ENCODE measurements around the gene TH.
A peak's percentile ranks its signal among the peaks of the same experiment; 100 is the strongest.
"Not testable (repeated sequence)": the region's sequence is repeated elsewhere in the genome, so short reads cannot be mapped to it uniquely, and the experiment has no call there.

TH gene

DNA sequence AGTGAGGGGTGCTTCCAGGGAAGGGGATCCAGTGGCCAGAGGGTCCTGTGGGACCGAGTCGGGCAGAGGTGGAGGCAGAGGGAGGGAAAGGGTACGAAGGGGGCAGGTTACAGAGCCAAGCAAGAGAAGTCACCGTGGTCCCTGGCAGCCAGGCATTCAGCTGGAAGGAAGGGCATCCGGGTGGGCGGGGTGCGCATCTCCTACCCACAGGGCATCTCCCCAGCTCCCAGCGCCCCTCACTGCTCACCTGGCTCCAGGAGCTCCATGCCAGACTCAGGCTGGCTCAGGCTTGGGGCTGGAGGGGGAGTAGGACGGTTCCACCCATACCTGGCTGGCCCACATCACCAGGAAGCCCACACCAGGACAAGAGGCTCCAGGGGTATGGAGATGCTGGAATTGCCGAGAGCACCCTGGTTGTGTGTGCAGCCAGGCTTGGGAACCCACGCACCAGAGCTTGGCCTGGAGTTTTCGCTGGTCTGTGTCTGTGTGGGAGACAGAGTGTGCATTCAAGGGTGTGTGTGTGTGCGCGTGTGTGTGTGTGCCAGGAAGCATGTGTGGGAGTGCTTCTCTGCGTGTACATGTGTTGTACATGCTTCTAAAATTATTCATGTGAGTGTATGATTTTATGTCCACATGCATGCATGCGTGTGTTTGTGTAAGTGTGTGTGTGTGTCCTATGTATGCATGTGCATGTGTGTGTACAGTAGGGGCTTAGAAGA lies 6.6 kb upstream of the TH start:
- DNase-seq (ENCODE audit: low read depth), result not testable (repeated sequence)

- no peak for DNase-seq (ENCODE audit: low read depth)
Measured at GRCh38 chr11:2177076-2177475, 5.5 kb upstream of the TH start.

DNA sequence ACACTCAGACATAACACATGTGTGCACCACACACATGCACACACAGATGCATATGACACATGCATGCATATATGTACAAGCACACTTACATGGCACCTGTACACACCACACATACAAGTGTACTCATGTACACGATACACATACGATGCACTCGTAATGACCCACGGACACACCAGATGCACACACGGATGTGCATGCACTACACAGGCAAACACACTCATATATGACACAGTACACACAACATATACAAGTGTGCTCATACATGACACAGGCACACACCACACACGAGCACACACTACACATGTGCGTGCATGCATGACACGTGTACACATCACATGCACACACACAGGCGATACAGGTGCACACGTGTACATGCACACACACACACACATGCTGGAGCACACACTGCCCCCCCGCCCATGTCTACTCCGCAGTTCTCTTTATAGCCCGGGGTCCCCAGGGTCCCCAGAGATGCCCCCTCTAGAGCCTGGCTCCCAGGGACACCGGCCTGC lies 4.8 kb upstream of the TH start:
- DNase-seq (ENCODE audit: low read depth), result no peak

DNA sequence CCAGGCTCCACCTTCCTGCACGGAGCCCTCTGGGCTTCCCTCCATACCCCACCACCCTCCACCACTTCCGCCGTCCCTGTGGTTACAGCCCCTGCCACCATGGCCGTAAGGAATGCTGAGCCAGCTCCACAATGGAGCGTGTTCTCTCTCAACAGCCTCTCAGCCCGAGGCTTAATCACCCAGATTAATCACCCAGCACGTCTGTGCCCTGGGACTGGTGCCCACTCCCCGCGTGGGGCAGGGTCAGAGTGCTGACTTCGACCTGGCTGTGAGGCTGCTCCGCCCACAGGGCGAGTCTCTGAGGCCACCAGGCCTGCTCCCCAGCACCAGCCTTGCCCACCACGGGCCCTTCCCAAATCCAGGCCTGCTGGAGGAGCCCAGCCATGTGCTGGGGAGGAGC lies 4.0 kb upstream of the TH start:
- no peak for DNase-seq (ENCODE audit: low read depth)

DNA sequence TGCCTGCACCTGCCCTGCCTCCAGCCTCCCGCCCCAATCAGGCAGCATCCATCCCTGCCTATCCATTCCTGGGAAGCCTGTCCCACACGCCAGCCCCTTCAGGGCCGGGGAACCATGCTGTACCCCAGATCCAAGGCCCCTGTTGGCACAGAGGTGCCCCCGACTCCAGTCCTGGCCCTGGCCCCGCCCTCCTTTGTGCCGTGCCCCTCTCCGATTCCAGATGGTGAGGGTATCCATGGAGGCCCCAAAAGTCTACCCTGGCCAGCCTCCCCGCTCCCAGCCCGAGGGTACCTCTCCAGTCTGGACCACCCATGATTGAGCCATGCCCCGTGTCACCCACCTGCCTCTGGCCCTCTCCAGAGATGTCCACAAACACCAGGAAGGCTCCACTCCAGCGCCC lies 2.7 kb upstream of the TH start:
- DNase-seq (ENCODE audit: low read depth), result no peak

- DNase-seq (ENCODE audit: low read depth), result no peak
Measured at GRCh38 chr11:2173761-2174160, 2.1 kb upstream of the TH start.

DNA sequence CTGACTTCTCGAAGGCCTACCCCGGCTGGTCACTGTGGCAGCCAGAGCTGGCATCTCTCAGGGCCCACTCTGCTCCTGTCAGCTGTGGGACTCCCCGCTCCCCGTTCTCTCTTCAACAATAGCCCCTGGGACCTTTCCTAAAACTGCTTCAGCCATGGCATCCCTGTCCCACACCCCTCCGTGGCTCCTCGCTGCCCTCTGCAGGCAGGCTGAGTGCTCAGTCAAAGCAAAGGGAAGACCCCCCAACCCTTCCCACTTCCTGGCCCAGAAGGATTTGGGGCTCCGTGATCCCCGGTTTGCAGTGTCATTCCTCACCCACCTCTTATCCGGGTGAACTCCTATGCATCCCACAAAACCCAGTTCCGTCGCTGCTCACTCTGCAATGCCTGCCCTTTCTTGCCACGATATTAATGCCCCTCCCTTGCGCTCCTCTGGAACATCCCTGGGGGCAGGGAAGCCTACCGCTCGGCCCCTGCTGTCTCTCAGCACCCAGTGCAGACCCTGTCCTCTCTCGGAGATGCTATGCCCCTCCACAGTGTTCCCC lies 1.6 kb upstream of the TH start:
- DNase-seq (ENCODE audit: low read depth), result no peak

DNA sequence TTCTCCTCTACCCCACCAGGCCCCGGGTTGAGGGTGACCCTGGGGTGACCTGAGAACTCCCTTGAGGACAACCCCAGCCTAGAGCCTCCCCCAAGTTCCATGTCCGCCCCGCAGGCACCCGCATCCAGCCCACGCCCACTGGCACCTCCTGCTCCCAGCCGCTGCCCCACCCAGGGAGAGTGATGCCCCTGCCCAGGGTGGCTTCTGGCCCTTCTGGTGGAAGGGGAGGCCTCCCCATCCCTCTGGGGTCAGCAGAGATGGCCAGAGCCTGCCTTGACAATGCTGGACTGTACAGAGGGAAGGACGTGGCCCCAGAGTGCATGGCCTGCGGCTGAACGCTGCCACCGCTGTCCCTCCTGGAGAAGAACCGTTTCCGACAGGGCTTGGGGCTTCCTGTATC lies 1.1 kb upstream of the TH start:
- DNase-seq (ENCODE audit: low read depth), result no peak

GRCh38 chr11:2169626-2170570 lies 1.7 kb downstream of the TH start:
- no peak for DNase-seq (ENCODE audit: low read depth)

GRCh38 chr11:2169005-2169378 lies 2.6 kb downstream of the TH start:
- no peak for DNase-seq (ENCODE audit: low read depth)

DNA sequence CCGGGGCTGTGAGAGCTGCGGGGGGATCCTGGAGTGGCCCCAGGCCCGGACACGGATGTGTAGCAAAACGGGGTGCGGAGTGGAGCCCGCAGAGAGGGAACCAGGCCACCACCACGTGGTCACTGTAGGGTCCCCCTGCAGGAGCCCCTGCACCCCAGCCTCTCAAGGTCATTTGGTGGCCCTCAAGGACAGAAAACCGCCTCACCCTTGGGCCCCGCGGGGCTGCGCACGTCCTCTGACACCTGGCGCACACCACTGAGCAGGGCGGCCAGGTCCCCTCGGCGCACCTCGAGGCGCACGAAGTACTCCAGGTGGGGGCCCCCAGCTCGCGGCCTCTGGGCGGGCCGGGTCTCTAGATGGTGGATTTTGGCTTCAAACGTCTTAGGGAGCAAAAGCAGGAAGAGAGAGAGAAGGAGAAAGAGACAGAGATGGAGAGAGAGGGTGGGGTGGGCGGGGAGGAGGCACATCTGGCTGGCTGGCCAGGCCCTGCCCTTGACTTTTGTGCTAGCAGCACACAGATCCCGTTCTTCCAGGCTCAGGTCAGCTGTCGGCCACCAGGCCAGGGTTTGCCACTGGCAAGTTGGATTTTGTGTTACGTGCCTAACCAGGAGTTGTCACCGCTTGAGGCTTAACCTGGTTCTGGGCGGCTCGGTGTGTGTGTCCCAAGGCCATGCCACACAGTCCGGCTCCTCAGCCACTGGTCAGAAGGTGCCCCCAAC lies 3.2 kb downstream of the TH start:
- DNase-seq (ENCODE audit: low read depth), result no peak

DNA sequence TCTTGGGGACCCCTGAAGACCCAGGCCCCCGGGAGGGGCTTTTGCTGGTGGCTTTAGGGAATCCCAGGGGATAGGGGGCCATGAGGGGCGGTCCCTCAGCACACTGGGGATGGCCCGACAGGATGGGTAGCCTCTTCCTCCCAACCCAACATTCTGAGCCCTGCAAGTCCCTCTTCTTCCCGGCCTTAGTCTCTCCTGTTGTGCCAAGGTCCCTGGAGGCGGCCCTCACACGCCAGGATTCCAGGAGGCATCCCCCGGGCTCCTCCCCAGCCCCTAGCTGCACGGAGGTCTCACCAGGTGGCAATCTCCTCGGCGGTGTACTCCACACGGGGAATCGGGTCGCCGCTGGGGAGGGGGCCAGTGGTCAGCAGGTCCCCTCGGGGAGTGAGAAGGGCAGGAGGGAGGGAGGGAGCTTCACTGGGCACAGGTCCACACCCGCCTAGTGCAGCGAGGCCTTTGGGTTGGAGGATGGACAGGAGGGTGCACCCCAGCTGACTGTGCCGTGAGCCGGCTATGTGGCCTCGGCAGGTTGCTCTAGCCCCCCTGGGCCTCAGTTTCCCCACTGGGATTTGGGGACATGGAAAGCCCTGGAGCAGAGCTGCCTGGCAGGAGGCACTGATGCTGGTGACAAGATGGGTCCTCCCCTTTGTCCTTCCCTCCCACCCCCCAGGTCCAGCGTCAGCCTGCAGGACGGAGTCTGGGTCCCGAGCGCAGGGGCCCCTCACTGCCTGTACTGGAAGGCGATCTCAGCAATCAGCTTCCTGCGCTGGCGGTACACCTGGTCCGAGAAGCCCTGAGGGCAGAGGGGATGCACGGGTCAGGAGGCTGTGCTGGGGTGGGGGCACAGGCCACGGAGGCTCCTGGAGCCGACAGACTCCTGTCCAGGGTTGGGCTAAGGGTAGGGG lies 4.2 kb downstream of the TH start:
- no peak for DNase-seq (ENCODE audit: low read depth)

DNA sequence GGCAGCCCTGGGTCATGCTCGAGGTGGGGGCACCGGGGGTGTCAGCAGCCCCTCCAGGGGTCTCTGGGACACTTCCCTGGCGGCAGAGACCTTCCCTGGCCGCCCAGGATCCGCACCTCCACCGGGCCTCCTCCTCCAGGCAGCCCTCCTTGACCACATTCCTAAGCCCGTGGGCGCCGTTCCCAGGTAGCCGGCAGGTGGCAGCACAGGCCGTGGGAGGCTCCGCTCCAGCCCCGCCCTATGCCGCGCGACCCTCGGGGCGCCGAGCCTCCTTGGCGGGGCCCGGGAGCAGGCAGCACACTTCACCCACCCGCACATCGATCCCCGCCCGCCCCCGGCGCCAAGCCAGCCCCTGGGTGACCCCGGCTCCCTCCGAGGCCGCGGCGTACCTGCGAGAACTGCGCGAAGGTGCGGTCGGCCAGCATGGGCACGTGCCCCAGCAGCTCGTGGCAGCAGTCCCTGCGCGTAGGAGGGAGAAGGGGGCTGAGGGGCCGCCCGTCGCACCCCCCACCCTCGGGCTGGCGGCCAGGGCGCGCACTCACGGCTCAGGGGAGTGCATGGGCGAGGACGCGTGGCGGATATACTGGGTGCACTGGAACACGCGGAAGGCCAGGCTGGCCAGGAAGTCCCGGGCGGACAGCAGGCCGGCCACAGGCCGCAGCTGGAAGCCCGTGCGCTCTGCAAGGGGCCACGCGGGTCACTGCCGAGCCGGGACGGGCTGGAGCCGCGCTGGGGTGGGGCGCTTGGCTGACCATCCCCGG lies 5.3 kb downstream of the TH start:
- DNase-seq (ENCODE audit: low read depth), result peak; percentile 12

DNA sequence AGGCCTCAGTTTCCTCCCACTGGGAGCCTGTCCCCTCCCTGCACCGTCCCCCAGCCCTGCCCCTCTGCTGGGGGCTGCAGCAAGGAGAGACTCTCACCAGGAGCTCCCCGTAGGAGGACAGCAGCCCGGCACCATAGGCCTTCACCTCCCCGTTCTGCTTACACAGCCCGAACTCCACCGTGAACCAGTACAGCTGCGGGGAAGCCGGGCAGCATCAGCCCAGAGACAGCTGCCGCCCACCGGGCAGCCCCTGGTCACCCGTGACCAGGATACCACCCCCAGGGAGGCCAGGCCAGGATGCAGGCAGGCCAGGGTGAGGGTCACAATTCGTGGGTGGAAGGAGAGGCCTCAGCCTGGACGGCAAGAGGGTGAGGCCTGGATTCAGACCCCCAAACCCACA lies 6.0 kb downstream of the TH start:
- DNase-seq (ENCODE audit: low read depth), result no peak

DNA sequence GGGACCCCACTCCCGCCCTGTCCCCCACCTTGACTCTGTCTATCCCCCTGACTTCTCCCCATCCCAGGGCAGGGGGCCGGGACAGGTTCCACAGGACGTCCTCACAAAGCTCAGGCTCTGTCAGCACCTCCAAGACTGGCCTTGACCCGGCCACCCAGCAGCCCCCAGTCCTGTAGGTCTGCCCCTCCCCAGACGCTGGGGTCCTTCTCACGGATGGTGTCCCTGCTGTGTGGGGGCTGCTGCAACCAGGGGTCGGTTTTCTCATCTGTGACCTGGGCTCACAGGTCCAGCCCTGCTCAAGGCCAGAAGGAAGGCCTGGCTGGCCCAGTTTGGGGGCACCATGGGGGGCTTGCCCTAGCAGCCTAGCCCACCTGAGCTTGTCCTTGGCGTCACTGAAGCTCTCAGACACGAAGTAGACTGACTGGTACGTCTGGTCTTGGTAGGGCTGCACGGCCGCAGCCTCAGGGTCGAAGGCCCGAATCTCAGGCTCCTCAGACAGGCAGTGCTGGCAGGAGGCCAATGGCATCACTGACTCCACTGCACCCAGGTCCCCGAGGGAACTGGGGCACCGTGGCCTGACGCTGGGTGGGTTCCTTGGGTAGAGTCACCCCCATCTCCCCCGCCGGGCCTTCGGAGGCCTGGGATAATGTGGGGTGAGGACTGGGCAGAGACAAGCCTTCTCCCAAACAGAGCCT lies 6.6 kb downstream of the TH start:
- no peak for DNase-seq (ENCODE audit: low read depth)

DNA sequence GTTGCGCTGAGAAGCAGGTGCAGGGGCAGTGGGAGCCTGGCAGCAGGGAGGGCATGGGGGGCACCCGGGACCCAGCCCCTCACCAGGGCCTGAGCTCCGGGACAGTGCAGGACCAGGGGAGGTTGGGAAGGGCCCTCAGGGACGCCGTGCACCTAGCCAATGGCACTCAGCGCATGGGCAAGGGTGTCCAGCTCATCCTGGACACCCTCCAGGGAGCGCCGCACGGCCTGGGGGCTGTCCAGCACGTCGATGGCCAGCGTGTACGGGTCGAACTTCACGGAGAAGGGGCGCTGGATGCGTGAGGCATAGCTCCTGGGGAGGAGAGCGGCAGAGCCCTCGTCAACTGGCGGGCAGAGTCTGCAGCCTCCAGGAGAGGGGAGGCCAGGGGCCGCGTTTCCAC lies 7.5 kb downstream of the TH start:
- DNase-seq (ENCODE audit: low read depth), result no peak

DNA sequence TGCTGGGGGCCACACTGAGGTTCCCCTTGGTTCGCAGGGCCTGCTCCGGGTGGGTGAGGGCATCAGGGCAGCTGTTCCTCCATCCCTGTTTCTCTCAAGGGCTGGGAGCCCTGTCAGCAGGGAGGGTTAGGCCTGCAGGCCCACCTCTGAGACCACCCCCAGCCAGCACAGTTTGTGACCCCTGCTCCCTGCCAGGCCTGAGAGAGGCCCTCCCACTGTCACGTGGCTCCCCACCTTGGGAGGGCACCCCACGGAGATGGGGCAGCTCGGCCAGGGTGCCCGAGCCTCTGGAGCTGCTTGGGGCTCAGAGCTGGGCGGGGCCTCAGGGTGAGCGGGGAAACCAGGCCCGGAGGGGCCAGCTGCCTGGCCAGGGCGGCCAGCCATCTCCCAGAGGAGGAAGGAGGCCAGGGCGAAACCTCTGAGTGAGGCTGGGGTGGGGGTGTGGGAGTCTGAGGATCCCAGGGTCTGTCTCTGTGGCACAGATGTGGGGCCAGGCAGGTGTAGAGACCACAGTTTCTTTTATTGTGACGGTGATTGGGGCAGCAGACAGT lies 8.1 kb downstream of the TH start:
- no peak for DNase-seq (ENCODE audit: low read depth)

GRCh38 chr11:2160736-2161259 lies 10.8 kb downstream of the TH start, which contains the start of gene INS:
TSS of gene INS (minus strand) at chr11:2161209. CDS start at chr11:2160971, 238 bp downstream.
- no peak for DNase-seq (ENCODE audit: low read depth)
